Endothelial cell of umbilical vein (primary cell): Measurements from ENCODE around the gene LMF2.

Source experiments
- EZH2 ChIP-seq: IDR thresholded peaks from 2 replicates; pipeline ENCODE4 v1.6.1; 2012; ENCODE audit warnings: borderline replicate concordance, low read depth, mild to moderate bottlenecking, moderate library complexity, low read length, inconsistent platforms; ENCODE audit not compliant: severe bottlenecking
- FOS ChIP-seq: IDR thresholded peaks from 2 replicates; pipeline ENCODE4 v1.6.1; 2011; ENCODE audit warnings: mild to moderate bottlenecking, low read length, moderate library complexity, borderline replicate concordance; ENCODE audit not compliant: insufficient read depth
- JUN ChIP-seq: IDR thresholded peaks from 2 replicates; pipeline ENCODE4 v1.6.1; 2011; ENCODE audit warnings: borderline replicate concordance, low read depth; ENCODE audit not compliant: insufficient read length, insufficient read depth
- POLR2A ChIP-seq: IDR thresholded peaks from 2 replicates; pipeline ENCODE4 v1.6.1; 2012; ENCODE audit warnings: low read depth, mild to moderate bottlenecking, control low read depth, low read length
- POLR2AphosphoS5 ChIP-seq: IDR thresholded peaks from 2 replicates; pipeline ENCODE4 v1.6.1; 2012; ENCODE audit warnings: low read depth, mild to moderate bottlenecking, control low read depth, low read length, moderate library complexity; ENCODE audit not compliant: insufficient read depth
- TF ChIP-seq, protein P1 (sequence below), 2 donors: IDR thresholded peaks; 1 replicate in 1 of 2; 2 replicates in 1 of 2; pipeline ENCODE4 v1.5.1; 2011; ENCODE audit warnings: low read length in 2 of 2, mild to moderate bottlenecking in 2 of 2, moderate library complexity in 2 of 2, control low read depth in 1 of 2, inconsistent platforms in 1 of 2, low read depth in 1 of 2; ENCODE audit not compliant: insufficient read depth in 1 of 2; ENCODE audit errors: extremely low read depth in 1 of 2

DNA sequence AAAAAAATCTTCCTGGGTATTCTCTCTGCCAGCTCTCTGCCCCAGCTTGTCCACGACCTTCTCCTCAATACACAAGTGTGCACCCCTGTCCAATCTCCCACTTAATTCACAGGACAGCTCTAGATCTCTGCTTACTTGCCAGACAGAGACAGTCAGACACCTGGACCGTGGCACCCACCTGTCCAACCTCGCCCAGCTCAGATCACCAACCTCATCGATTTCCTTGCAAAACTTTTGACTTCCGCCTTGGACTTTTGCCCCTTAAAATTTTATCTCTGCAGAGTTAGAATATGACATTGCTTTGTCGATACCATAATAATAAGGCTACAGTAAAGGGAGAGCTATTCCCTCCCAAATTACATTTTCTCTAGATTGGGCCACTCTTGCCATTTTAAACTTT lies 10.4 kb downstream of the LMF2 start:
- TF ChIP-seq, protein P1, sequence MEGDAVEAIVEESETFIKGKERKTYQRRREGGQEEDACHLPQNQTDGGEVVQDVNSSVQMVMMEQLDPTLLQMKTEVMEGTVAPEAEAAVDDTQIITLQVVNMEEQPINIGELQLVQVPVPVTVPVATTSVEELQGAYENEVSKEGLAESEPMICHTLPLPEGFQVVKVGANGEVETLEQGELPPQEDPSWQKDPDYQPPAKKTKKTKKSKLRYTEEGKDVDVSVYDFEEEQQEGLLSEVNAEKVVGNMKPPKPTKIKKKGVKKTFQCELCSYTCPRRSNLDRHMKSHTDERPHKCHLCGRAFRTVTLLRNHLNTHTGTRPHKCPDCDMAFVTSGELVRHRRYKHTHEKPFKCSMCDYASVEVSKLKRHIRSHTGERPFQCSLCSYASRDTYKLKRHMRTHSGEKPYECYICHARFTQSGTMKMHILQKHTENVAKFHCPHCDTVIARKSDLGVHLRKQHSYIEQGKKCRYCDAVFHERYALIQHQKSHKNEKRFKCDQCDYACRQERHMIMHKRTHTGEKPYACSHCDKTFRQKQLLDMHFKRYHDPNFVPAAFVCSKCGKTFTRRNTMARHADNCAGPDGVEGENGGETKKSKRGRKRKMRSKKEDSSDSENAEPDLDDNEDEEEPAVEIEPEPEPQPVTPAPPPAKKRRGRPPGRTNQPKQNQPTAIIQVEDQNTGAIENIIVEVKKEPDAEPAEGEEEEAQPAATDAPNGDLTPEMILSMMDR (IDR thresholded peaks at IDR 0.05; ENCODE audit: extremely low read depth in 1 of 2, insufficient read depth in 1 of 2, low read depth in 1 of 2, low read length in 2 of 2) = no peak
- TF ChIP-seq POLR2A (no peak), EZH2 (no peak), FOS (no peak), POLR2AphosphoS5 (no peak), JUN (no peak)
